GM12873 (cell line): ENCODE measurements around the gene TMEM220.

Source experiments
- CTCF ChIP-seq: IDR thresholded peaks from 2 replicates; pipeline ENCODE4 v1.5.1; 2012; ENCODE audit warnings: low read depth, mild to moderate bottlenecking, moderate library complexity, low read length, control low read depth; ENCODE audit not compliant: insufficient read depth; ENCODE audit errors: missing control alignments

Gene TMEM220

DNA sequence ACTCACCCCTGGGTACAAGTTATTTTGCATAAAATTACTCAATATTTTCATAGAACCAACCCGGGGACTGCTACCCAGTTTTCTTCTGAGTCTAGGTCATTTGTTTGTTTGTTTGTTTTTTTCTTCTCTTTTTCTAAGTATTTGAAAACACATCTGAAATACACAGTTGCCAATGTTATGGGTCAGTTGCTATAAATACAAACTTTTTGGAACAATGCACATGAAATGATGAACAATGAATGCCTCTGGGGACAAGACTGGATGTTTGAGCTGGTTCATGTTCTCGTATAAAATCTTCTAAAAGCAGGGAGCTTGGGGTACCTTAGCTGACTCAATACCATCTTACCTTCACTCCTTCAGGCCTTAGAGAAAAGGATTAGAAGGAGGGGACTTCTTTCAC, 43.6 kb upstream of the TMEM220 start:
- no peak for TF ChIP-seq CTCF

DNA sequence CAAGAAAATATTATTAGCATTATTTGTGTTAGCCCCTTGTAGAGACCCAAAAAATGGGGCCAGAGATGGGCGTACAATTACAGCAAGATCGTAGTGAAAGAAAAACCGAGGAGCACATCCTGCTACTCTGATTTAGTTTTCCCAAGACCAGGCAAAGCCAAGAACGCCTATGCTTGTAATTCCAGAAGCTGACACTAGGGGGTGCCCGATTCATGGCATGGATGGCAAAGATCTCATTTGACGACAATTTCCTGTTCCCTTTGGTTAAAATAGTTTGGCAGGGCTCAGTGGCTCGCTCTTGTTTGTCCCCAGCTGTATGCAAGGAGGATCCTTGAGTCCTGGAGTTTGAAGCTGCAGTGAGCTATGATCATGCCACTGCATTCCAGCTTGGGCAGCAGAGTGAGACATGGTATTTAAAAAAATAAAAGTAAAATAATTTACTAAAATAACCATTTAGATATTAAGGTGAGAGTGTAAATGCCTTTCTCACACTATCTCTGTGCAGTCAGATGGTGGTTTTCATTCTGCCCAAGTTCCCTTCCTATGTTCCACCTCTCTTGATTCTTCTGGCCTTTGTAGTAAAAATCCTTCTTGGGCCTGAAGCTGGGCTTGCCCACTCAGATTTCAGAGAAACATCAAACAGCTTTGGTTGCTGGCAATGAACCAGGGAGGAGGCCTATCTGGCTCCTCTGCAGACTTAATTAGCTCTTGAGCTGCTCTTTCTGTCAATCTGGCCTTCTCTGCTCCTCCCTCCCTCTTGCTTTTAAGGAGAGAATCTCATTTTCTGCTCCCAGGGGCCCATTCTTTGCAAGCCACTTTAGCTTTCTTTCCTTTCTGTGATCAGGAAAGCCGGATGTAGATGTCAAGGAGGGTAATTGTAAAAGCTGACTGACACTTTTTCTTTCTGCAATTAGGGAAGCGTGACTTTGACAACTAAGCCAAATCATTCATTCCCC, 42.9 kb upstream of the TMEM220 start:
- TF ChIP-seq CTCF = peak; percentile 90

GRCh38 chr17:10771148-10771547, 41.3 kb upstream of the TMEM220 start:
- no peak for TF ChIP-seq CTCF

DNA sequence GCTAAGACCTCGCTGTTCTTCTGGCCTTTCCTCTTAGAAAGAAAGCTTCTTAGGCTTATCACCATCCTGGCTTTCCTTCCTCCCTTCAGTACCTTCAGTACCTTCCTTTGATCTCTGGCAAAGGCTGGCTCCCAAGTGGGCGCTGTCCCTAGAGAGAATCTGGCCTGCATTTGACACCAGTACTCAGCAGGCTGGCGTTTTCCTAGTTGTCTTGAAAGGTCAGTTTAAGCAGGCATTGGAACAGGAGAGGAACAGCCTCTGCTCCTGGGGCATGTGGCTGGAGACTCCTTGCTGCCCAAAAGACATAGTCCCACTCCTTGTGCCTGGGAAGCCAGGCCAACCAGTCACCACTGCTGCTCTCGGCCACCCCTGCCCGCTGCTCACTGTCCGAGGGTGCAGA, 40.0 kb upstream of the TMEM220 start:
- TF ChIP-seq CTCF = no peak

- TF ChIP-seq CTCF = no peak
Measured at GRCh38 chr17:10768750-10769251, 39.0 kb upstream of the TMEM220 start.

- TF ChIP-seq CTCF = no peak
Measured at GRCh38 chr17:10767232-10767631, 37.4 kb upstream of the TMEM220 start.

DNA sequence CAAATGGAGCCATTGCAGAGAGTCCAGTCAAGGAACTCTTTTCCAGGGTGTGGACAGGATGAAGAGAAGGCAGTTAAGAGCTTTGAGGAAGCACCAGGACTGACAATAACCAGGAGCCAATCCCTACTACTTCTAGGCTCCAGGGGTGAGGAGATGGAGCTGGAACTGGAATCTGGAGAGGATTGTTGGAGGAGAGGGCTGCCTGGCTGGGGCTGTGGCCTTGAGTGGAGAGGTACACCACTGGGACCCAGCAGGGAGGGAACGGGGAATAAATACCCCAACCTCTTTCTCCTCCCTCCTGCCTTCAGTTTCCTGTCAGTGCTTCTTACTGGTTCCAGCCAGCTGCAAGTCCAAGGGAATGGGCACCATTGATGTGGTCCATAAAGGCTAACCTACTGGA, 32.2 kb upstream of the TMEM220 start:
- no peak for TF ChIP-seq CTCF
